Cerebellar nuclear complex (tissue), 1 donor: Measurements from ENCODE around the gene SPATA17.

Source experiments
- DNase-seq, 2 experiments: peaks; one replicate each; lab custom pipeline; 2025; lab: John Stamatoyannopoulos, UW

The SPATA17 gene

DNA sequence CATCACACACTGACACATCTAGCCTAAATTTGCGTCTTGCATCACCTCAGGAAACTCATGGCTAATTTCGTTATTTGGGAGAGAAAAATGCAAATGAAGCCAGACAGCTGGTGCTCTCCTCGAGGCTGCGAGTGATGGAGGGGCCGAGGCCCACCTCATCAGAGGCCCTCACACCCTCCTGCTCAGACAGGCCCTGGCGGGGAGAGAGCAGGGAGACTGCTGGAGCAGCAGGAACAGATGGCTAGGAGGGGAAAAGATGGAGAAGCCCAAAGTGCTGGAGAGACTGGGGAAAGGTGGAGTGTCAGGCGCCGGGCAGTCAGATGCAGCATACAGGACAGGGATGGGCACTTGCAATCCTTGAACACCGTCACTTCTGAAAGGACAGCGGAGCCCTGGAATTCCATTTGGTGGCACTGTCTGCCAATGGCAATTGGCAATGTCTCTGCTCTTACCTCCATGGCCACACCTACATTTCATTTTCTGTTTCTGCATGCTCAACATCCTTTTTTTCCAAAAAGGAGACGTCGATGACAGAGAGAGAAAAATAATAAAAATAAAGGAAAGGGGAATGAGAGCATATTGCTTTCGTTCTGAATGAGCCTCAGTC is 286.2 kb downstream of the SPATA17 start:
- DNase-seq: no peak

DNA sequence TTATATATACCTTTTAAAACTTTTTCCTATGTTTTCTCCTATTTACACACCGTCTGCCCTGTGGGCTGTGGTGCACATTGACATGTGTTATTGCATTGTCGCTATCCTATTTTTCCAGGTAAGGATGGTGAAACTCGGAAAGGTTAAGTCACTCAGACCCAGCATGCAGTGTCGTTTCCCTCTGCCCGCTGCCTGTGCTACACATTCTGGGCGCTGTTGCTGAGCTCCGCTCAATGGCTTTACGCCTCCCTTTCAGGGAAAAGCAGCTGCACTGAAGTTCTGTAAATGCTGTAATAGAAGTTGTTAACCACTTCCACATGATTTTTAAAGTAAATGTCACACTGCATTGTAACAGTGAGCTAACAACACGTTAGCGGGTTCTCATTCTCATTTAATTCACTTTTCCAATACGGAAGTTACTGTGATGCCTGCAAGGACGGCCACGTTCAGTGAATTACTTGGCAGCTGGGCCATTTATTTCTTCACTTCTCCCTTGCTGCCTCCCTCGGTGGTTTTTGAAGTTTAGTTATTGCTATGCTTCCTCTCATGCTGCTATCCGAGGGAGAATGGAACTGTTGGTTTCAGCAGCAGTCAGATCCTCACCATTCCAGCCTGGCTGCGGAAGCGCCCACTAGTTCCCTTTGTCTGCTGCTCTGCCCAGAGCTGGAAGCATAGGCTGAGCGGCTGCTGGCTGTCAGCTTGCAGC is 288.7 kb downstream of the SPATA17 start:
- no peak for DNase-seq
